IPS-NIHi11 (cell line): ENCODE measurements around the gene MT1A.

Experiments
- DNase-seq: peaks from one replicate; pipeline ENCODE4 v3.0.0; 2012; ENCODE audit warnings: mixed read lengths, low spot score

The MT1A gene

DNA sequence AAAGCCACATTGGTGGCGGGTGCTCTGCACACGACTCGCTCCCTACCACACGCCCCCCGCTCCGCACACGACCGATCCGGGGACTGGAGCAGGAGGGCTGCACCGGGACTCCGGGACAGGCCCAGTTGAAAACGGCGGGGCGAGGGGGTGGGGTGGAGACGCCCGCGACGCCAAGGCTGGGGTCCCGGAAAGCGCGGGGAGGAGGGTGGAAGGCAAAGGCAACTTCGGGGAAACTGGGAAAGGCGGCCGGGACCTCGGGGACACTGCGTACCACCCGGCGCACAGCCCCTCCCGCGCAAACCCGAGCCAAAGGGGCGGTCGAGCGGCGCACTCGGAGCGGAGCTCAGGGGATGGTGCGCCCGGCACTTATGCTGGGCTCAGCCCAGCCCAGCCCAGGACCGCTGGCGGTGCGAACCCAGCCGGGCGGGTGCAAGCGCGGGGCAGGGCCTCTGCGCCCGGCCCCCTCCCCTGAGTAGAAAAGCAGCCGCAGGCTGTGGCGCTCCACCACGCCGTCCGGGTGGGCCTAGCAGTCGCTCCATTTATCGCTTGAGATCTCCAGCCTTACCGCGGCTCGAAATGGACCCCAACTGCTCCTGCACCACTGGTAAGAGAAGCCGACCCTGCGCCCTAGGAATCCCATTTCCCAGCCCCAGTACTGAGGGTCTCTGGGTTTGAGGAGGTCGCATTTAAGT lies 6.2 kb upstream of the MT1A start, which contains the start of gene MT1M:
TSS of gene MT1M (plus strand) at position 504 of the 692 bp plus-strand sequence. CDS start at position 577, 73 bp downstream.
- peak; percentile 48 for DNase-seq

- no peak for DNase-seq
These were observed 5.6 kb upstream of the MT1A start for GRCh38 chr16:56632848-56633365.

DNA sequence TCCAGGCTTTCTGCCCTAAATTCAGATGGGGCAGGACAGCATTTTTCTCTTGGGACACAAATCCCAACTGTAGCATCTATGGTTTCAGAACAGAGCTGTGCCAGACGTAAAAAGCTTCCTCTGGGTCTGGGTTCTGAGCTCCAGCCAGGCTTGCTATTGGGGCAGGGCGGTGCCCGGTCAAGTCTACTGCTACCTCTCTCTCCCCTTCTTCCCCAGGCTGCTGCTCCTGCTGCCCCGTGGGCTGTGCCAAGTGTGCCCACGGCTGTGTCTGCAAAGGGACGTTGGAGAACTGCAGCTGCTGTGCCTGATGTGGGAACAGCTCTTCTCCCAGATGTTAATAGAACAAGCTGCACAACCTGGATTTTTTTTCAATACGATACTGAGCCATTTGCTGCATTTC lies 4.9 kb upstream of the MT1A start:
- no peak for DNase-seq

DNA sequence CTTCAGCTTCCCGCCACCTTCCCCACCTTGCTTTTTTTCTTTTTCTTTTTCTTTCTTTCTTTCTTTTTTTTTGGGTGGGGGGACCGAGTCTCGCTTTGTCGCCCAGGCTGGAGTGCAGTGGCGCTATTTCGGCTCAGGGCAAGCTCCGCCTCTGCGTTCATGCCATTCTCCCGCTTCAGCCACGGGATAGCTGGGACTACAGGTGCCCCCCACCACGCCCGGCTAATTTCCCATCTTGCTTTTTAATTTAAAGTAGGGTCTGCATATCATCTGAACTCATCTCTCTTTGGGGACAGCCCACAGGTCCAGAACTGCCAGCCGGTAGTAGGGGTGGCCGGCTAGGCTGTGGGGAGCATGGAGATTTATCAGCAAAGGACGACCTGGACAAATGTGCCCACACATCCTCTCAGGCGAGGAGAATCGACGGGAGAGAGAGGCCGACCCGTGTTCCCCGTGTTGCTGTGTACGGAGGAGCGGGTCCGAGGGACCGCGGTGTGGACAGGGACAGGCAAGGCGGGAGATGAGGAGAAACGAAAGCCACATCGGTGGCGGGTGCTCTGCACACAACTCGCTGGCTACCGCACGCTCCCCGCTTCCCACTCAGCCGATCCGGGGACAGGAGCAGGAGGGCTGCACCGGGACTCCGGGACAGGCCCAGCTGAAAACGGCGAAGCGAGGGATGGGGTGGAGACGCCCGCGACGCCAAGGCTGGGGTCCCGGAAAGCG lies 3.6 kb upstream of the MT1A start:
- DNase-seq = no peak

DNA sequence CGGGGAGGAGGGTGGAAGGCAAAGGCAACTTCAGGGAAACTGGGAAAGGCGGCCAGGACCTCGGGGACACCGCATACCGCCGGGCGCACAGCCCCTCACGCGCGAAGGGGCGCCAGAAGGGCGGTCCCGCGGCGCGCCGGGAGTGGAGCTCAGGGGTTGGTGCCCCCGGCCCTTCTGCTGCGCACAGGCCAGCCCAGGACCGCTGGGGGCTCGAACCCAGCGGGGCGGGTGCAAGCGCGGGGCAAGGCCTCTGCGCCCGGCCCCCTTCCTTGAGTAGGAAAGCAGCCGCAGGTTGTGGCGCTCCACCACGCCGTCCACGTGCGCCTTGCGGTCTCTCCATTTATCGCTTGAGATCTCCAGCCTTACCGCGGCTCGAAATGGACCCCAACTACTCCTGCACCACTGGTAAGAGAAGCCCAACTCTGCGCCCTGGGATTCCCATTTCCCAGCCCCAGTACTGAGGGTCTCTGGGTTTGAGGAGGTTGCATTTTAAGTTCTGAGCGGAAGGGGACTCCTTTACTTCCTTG lies 3.0 kb upstream of the MT1A start:
- no peak for DNase-seq

DNA sequence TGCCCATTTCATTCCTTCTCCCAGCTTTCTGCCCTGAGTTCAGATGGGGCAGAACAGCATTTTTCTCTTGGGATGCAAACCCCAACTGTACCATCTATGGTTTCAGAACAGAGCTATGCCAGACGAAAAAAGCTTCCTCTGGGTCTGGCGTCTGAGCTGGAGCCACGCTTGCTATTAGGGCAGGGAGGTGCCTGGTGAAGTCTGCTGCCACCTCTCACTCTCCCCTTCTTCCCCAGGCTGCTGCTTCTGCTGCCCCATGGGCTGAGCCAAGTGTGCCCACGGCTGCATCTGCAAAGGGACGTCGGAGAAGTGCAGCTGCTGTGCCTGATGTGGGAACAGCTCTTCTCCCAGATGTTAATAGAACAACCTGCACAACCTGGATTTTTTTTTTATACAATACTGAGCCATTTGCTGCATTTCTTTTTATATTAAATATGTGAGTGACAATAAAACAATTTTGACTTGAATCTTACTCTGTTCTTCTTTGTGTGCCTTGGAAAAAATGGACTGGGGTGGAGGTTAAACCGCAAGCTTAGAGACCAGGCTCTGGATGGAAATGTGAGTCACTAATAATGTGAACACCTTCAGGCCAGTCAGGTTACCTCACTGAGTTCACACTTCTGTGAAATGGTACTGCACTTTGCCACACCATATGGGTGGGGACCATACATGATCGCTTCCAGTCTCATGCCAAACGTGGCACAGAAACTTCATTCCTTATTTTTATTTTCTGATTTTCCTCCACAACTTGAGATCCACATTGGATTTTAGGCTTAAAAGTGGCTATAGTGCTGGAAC lies 1.7 kb upstream of the MT1A start:
- DNase-seq = no peak

DNA sequence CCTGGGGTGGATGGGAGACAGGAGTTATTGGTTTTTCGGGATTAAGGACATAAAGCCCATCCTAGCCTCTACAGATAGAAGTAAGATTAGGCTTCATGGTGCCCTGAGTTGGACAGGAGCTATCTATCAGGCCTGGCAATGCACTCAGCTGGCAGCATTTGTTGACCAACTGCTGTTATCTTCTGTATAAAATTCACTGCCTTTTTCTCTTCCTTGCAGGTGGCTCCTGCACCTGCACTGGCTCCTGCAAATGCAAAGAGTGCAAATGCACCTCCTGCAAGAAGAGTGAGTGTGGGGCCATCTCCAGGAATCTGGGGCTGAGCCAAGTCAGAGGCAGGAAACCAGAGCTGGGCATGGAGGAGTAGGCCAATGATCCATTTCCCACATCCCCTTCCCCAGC lies 579 bp downstream of the MT1A start:
- DNase-seq = no peak

DNA sequence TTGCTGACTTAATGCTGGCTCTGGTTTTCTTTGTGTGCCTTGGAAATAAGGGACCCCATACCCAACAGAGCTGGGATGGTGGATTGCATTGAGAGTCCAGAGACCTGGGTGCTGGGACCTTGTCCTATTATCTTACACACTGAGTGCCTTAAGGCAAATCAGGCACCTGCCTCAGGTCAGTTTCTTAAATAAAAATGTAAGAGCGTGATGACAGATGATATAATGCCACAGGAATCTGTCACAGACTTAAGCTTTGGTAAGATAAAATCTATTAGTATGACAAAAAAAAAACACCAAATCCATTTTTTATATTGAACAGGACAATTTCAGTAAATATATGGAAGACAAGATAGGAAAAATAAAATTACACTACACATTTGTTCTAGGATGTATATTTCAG lies 1.6 kb downstream of the MT1A start:
- no peak for DNase-seq

GRCh38 chr16:56641166-56641565 lies 2.7 kb downstream of the MT1A start:
- DNase-seq = no peak

- DNase-seq = peak; percentile 74
These were observed 4.8 kb downstream of the MT1A start for GRCh38 chr16:56643080-56643778.

DNA sequence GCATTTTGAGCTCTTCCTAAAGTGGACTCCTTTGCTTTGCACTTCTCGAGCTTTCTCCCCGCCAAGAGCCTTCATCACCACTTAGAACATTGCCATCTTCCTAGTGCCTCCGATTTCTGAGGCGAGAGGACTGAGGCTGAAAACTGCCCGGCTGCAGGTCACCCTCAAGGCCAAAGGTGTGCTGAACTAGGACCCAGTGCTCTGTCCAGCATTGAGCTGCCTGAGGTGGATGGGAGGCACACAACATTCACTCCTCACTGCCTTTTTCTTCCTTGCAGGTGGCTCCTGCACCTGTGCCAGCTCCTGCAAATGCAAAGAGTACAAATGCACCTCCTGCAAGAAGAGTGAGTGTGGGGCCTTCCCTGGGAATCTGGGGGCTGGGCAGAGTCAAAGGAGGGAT lies 5.4 kb downstream of the MT1A start:
- DNase-seq = no peak

GRCh38 chr16:56645311-56645710 lies 6.8 kb downstream of the MT1A start:
- DNase-seq = no peak

DNA sequence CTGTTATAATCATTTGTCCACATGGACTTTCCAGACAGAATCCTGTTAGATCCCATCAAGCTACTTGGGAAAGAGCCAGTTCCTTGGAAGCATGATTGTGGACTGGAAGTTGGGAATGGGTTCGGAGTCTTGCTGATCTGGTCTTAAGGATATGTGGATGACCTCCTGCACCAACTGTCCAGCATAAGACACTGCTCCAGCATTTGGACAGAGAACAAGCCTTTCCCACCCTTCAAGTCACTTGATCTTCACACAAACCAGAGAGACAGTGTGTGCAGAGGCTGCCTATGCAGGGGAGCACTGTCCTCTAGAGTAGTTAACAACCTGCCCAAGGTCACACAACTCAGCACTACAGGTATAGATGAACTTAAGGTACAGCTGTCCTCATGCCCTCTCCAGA lies 7.4 kb downstream of the MT1A start:
- no peak for DNase-seq

DNA sequence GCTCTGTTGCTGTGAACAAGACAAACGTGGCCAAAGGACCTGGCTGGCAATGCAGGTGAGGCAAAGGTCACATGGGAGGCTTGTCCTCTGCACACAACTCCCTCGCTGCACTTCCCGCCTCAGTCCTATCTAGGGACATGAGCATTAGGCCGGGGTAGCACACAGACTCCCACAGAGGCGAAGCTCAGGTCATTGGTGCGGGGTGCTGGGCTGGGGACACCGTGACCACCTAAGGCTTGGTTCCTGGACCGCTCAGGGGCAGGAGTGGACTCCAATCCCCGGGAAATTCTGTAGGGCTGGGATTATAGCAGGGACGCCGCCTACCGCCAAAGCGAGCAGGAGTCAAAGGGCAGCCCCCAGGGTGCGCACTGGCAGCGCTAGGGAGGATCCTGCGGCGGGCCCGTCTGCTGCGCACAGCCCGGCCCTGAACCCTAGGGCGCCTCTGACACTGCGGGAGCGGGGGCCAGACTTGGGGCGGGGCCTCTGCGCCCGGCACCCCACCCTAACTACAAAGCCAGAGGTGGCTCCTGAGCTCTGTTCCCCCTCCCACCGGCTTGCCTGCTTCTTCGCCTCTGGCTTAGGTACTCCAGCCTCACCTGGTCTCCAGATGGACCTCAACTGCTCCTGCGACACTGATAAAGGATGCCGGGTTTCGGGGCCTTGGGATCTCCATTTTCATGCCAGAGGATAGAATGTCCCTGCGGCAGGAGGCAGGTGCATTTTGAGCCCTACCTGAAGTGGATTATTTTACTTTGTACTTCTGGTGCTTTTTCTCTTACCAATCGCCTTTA lies 9.4 kb downstream of the MT1A start:
- DNase-seq = no peak

- no peak for DNase-seq
These were observed 10.8 kb downstream of the MT1A start for GRCh38 chr16:56649271-56649670.

GRCh38 chr16:56649820-56650219 lies 11.4 kb downstream of the MT1A start:
- no peak for DNase-seq

DNA sequence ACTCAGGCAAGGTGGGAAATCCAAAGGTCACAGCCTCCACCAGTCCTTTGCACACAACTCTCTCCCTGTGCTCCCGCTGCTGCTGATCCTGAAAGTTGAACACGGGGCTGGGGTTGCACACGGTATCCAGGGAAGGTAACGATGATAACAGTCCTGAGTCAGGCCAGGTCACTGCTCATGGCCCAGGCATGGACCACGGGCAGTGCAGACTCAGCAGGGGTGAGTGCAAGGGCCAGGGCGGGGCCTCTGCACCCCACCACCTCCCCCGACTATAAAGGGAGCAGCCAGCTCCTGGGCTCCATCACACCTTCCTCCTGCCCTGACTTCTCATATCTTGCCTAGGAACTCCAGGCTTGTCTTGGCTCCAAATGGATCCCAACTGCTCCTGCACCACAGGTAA lies 13.1 kb downstream of the MT1A start, which contains the start of gene MT1B:
TSS of gene MT1B (plus strand) at position 301 of the 400 bp plus-strand sequence. CDS start at position 369, 68 bp downstream.
- no peak for DNase-seq

DNA sequence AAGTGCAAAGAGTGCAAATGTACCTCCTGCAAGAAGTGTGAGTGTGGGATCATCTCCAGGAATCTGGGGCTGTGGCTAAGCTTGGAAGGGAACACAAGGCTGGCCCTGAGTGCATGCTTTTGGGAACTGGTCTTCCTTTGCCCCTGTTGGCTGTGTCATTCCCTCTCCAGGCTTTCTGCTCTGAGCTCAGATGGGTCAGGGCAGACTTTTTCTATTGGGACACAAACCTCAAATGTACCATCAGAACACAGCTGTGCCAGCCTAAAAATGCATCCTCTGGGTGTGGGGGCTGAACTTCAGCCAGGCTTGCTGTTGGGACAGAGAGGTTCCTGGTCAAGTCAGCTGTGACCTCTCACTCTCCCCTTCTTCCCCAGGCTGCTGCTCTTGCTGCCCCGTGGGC lies 14.1 kb downstream of the MT1A start:
- no peak for DNase-seq

- DNase-seq = no peak
These were observed 14.8 kb downstream of the MT1A start for GRCh38 chr16:56653218-56653617.

GRCh38 chr16:56657555-56658326 lies 19.3 kb downstream of the MT1A start, which contains the start of gene MT1F:
Gene MT1F, plus strand, starts transcription at chr16:56657959. Its CDS starts 100 bp downstream, at chr16:56658059.
- DNase-seq = peak; percentile 86
